Uterus (tissue), 4 donors: ENCODE data around the gene PLB1. TPM values are rescaled to one million over a fixed set of nuclear protein-coding genes. Genes with fewer than 3 reads are reported as not detected.

ENCODE experiments used
- DNase-seq, 2 donors: peaks; one replicate each; pipeline ENCODE4 v3.0.0-alpha.2; 2019 to 2020
- H3K27ac ChIP-seq, 2 donors: fragments of 200-600 bp; sonication (generic); 1 replicate in 1 of 2; 2 replicates in 1 of 2; pipeline ENCODE4 v1.5.1; 2016 to 2018
- H3K27me3 ChIP-seq, 2 donors: fragments of 200-600 bp; sonication (generic); one replicate each; pipeline ENCODE4 v1.5.1; 2018 to 2019; ENCODE audit warnings: control low read depth in 1 of 2
- H3K36me3 ChIP-seq, 2 donors: fragments of 200-600 bp; sonication (generic); one replicate each; pipeline ENCODE4 v1.5.1; 2019; ENCODE audit warnings: control low read depth in 1 of 2
- H3K4me1 ChIP-seq, 2 donors: fragments of 200-600 bp; sonication (generic); one replicate each; pipeline ENCODE4 v1.5.1; 2018 to 2019; ENCODE audit warnings: control low read depth in 1 of 2
- H3K4me3 ChIP-seq, 2 donors: fragments of 200-600 bp; sonication (generic); 1 replicate in 1 of 2; 2 replicates in 1 of 2; pipeline ENCODE4 v1.5.1; 2018 to 2019; ENCODE audit warnings: mild to moderate bottlenecking in 1 of 2
- H3K9me3 ChIP-seq, 2 donors: fragments of 200-600 bp; sonication (generic); one replicate each; pipeline ENCODE4 v1.5.1; 2019; ENCODE audit warnings: control low read depth in 1 of 2
- CTCF ChIP-seq, 4 experiments: fragments of 200-600 bp in 2 of 4; fragments of 450-650 bp in 2 of 4; sonication (generic) in 2 of 4; IDR thresholded peaks; one replicate each; pipeline ENCODE4 v1.5.1; 2016 to 2019; ENCODE audit warnings: antibody characterized with exemption in 4 of 4, mild to moderate bottlenecking in 2 of 4, moderate library complexity in 1 of 4
- POLR2A ChIP-seq, 2 donors: fragments of 450-650 bp; IDR thresholded peaks; one replicate each; pipeline ENCODE4 v1.6.1; 2016; ENCODE audit warnings: antibody characterized with exemption in 2 of 2, mild to moderate bottlenecking in 1 of 2, moderate library complexity in 1 of 2
- intact Hi-C: fragments of 100-400 bp; cut with DNase I; formaldehyde crosslinking; loops from one replicate; pipeline ENCODE4 v1.15.1; 2023; ENCODE audit warnings: low total_unique reads
- total RNA-seq, 4 donors: library from RNA; depleted of rRNA in 3 of 4; stranded (reverse); fragments of >200 nt in 3 of 4; gene quantifications; one replicate each; pipeline versions ENCODE4 v1.1.0 to v1.2.4, GENCODE V29; 2014 to 2023
- donor health status: DM: yes; HTN: yes; CAD: no.

PLB1 gene
- total RNA-seq, 4 donors from 2014 or later, result 2.9 to 12.4 (median 5.2) TPM

GRCh38 chr2:28592481-28592880 lies 96.6 kb downstream of the PLB1 start:
- H3K27me3 ChIP-seq, result no peaks in the 10 kb centered on the region
- no peaks in the 10 kb centered on the region for H3K36me3 ChIP-seq
- TF ChIP-seq CTCF (IDR thresholded peaks at IDR 0.05) (no peak), POLR2A (IDR thresholded peaks at IDR 0.05) (no peak)
- H3K27ac ChIP-seq, result no peak overlapping the region
- no peak overlapping the region for H3K4me3 ChIP-seq
- peak in 1 of 2 donors; percentile 8 for DNase-seq
- intact Hi-C loops, result loop anchor here (2.0 to 10.0 kb wide), 2 partner anchors 26 to 162 kb away; partner anchors contain the start of gene PPP1CB
- no peaks in the 10 kb centered on the region for H3K9me3 ChIP-seq
- no peaks in the 10 kb centered on the region for H3K4me1 ChIP-seq

DNA sequence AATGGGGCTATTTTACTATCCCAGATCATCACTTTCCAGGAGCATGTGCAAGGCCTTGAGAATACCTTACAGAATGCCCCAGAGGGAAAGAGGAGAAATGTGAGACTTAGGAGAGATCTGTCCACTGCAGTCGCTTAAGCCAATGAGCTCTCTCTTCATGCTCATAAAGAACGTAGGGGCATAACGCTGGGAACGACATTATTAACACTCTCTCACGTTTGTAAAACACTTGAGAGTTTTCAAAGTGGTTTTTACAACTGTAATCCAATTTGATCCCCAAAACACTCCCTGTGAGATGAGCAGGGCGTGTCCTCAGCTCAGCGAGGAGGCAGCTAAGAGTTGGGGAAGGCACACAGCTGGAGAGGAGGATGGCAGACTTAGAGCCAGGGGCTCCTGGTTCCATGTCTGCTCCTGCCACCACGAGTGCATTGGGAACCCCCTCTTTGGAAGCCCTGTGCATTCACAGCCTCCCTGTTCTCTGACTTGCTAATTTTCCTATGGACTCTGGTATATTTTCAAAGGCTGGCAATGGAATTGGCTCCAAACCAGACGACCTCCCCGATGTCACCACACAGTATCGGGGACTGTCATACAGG lies 97.4 kb downstream of the PLB1 start:
- no peaks in the 10 kb centered on the region for H3K4me1 ChIP-seq
- no peak overlapping the region for H3K4me3 ChIP-seq
- H3K36me3 ChIP-seq, result no peaks in the 10 kb centered on the region
- DNase-seq, result peak in 1 of 2 donors; percentile 17
- H3K9me3 ChIP-seq, result no peaks in the 10 kb centered on the region
- H3K27me3 ChIP-seq, result no peaks in the 10 kb centered on the region
- peak overlapping the region; percentile 94 to 98 for H3K27ac ChIP-seq
- intact Hi-C loops, result loop anchor here (2.0 to 10.0 kb wide), 2 partner anchors 26 to 162 kb away; partner anchors contain the start of gene PPP1CB
- no peak for TF ChIP-seq CTCF (IDR thresholded peaks at IDR 0.05)
- TF ChIP-seq POLR2A (IDR thresholded peaks at IDR 0.05), result no peak

DNA sequence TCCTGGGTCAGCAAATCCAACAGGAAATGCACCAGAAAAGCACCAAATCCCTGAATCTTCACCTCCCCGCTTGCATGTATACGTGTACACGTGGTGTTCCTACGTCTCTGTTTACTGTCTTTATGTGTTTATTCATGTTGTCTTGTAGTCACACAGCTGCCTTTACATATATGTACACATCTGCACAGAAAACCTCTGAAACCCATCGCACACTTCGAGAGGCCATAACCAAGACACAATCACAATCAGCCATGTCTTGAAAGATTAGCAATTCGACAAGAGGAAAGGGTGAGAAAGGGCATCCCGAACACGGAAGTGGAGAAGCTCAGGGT lies 98.1 kb downstream of the PLB1 start:
- no peaks in the 10 kb centered on the region for H3K9me3 ChIP-seq
- peak overlapping the region; percentile 94 to 98 for H3K27ac ChIP-seq
- peak in 1 of 2 donors; percentile 10 for DNase-seq
- H3K4me3 ChIP-seq, result no peak overlapping the region
- no peaks in the 10 kb centered on the region for H3K4me1 ChIP-seq
- no peaks in the 10 kb centered on the region for H3K36me3 ChIP-seq
- TF ChIP-seq CTCF (IDR thresholded peaks at IDR 0.05) (no peak), POLR2A (IDR thresholded peaks at IDR 0.05) (no peak)
- intact Hi-C loops, result loop anchor here (2.0 to 10.0 kb wide), 2 partner anchors 27 to 161 kb away; partner anchors contain the start of gene PPP1CB
- no peaks in the 10 kb centered on the region for H3K27me3 ChIP-seq

DNA sequence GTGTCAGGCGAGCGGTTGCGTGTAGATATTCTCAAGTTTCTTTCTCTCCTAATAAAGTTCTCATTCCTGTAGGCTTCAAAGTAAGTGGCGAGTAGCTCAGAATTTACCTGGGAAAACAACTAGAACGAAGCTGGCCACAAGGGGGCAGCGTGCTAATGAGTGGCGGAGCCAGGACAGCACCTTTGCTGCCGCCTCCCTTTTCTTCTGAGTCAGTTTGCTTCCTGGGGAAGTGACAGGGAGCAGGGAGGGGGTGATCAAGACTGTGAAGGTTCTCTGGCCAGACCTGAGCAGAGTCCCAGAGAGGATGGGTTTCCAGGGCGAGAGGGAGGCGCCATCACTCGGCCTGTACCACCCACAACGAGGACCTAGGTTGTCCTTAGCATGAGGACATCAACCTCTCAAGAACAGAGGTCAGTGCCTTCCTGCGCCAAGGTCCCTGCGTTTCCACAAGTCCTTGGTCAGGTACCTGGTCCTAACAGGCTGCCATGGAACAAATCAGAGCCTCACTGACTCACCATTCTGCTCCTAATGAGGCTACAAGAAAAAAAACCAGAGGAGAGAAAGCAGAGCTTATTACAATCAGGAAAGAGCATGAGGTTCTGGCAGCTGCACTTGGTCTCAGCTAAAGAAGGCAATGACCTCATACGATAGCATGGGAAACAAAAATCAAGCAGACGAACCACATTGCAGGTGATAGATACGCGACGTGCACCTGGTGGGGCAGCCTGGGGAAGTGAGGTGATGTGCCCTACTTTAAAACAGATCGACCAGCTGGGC lies 98.7 kb downstream of the PLB1 start:
- H3K36me3 ChIP-seq, result no peaks in the 10 kb centered on the region
- DNase-seq, result peak; percentile 92 to 96
- H3K9me3 ChIP-seq, result no peaks in the 10 kb centered on the region
- no peak overlapping the region for H3K4me3 ChIP-seq
- no peaks in the 10 kb centered on the region for H3K27me3 ChIP-seq
- no peaks in the 10 kb centered on the region for H3K4me1 ChIP-seq
- peak overlapping the region; percentile 94 to 98 for H3K27ac ChIP-seq
- TF ChIP-seq POLR2A (IDR thresholded peaks at IDR 0.05) (peak in 1 of 2 donors; percentile 48), CTCF (IDR thresholded peaks at IDR 0.05) (peak; percentile 88 to 92 (median 90))
- intact Hi-C loops, result loop anchor here (10.0 kb wide), 1 partner anchor 160 kb away; the partner anchor contains the start of gene PPP1CB

- DNase-seq, result no peak
- intact Hi-C loops, result loop anchor here (10.0 kb wide), 1 partner anchor 159 kb away; the partner anchor contains the start of gene PPP1CB
- no peak overlapping the region for H3K4me3 ChIP-seq
- no peaks in the 10 kb centered on the region for H3K27me3 ChIP-seq
- H3K9me3 ChIP-seq, result no peaks in the 10 kb centered on the region
- no peaks in the 10 kb centered on the region for H3K36me3 ChIP-seq
- H3K4me1 ChIP-seq, result no peaks in the 10 kb centered on the region
- TF ChIP-seq POLR2A (IDR thresholded peaks at IDR 0.05) (no peak), CTCF (IDR thresholded peaks at IDR 0.05) (no peak)
- H3K27ac ChIP-seq, result peak overlapping the region; percentile 94 to 98
Measured at GRCh38 chr2:28595323-28595722, 99.5 kb downstream of the PLB1 start.
